K562 (cell line): ENCODE data around the gene RDH5. TPM values are rescaled to one million over a fixed set of nuclear protein-coding genes. Genes with fewer than 3 reads are reported as not detected.

Experiments
- ATAC-seq: fragments of 200-7000 bp; cut with Tn5 transposase; 3 replicates; pipeline ENCODE4 v1.9.1; 2020; ENCODE audit warnings: moderate library complexity
- BruUV-seq: library from RNA; stranded (reverse); fragments of 400-500 nt; replicated peaks from 2 replicates; lab custom pipeline; 2021; lab: Mats Ljungman, UMichigan
- CTCF ChIA-PET: fragments of 300-600 bp; formaldehyde crosslinking; extraction: SDS; loops from one replicate; lab custom pipeline; 2021; ENCODE audit warnings: low intra/inter-chr PET ratio; lab: Yijun Ruan, JAX
- POLR2A ChIA-PET: fragments of 300-600, 350-650 bp; sonication (Branson Sonifier 250); formaldehyde crosslinking; extraction: SDS; loops from one replicate; lab custom pipeline; 2021; ENCODE audit warnings: antibody characterized with exemption, inconsistent platforms; lab: Yijun Ruan, JAX
- DNase-seq, 4 experiments: peaks; one replicate each; pipeline versions ENCODE4 v3.0.0 to v3.0.0-alpha.2; 2011 to 2018; ENCODE audit warnings: low spot score in 3 of 4, mixed read lengths in 3 of 4; ENCODE audit errors: extremely low read depth in 1 of 4
- FAIRE-seq: peaks from 2 replicates; lab custom pipeline; 2011; peaks lifted over from hg19 to GRCh38; lab: Jason Lieb, UNC
- H2AFZ ChIP-seq: 2 replicates; pipeline ENCODE4 v1.6.0; 2011; ENCODE audit warnings: low read depth, low read length, control low read depth, inconsistent platforms
- H3K27ac ChIP-seq: fragments of 200-600 bp; 3 replicates; pipeline ENCODE4 v1.8.0; 2011; ENCODE audit warnings: low read depth, mild to moderate bottlenecking, control low read depth, inconsistent platforms, low read length, moderate library complexity, mixed read lengths; ENCODE audit errors: extremely low read depth
- H3K27me3 ChIP-seq, 2 experiments: fragments of 300-600 bp in 1 of 2; 2 replicates in 1 of 2; 3 replicates in 1 of 2; pipeline versions ENCODE4 v1.6.0 to v1.8.0; 2011; ENCODE audit warnings: inconsistent platforms in 2 of 2, low read length in 2 of 2, mild to moderate bottlenecking in 1 of 2, mixed read lengths in 1 of 2, moderate library complexity in 1 of 2; ENCODE audit not compliant: control insufficient read depth in 2 of 2, insufficient read depth in 2 of 2
- H3K36me3 ChIP-seq: fragments of 300-600 bp; 3 replicates; pipeline ENCODE4 v1.8.0; 2011; ENCODE audit warnings: mild to moderate bottlenecking, low read length, inconsistent platforms; ENCODE audit not compliant: control insufficient read depth, insufficient read depth
- H3K4me1 ChIP-seq, 2 experiments: fragments of 200-600 bp in 1 of 2; replicated peaks in 1 of 2; 2 replicates in 1 of 2; 3 replicates in 1 of 2; pipeline versions ENCODE4 v1.5.1 to v1.8.0; 2011; ENCODE audit warnings: inconsistent platforms in 2 of 2, low read length in 2 of 2, mild to moderate bottlenecking in 1 of 2, mixed read lengths in 1 of 2, moderate library complexity in 1 of 2; ENCODE audit not compliant: control insufficient read depth in 2 of 2, insufficient read depth in 2 of 2
- H3K4me2 ChIP-seq: 2 replicates; pipeline ENCODE4 v1.6.1; 2011; ENCODE audit warnings: low read length, control low read depth, inconsistent platforms, mixed read lengths; ENCODE audit not compliant: insufficient read depth
- H3K4me3 ChIP-seq: fragments of 200-600 bp; sonication (generic), shearing (Covaris generic); 2 replicates; pipeline ENCODE4 v1.5.1; 2016; ENCODE audit warnings: control low read depth, inconsistent platforms
- H3K79me2 ChIP-seq: fragments of 200-600 bp; 3 replicates; pipeline ENCODE4 v1.8.0; 2011; ENCODE audit warnings: low read length, inconsistent platforms; ENCODE audit not compliant: control insufficient read depth, insufficient read depth
- H3K9ac ChIP-seq, 2 experiments: 2 replicates each; pipeline versions ENCODE4 v1.6.0 to v1.6.1; 2011; ENCODE audit warnings: low read depth in 2 of 2, low read length in 2 of 2, control low read depth in 1 of 2, inconsistent platforms in 1 of 2, mild to moderate bottlenecking in 1 of 2, mixed read lengths in 1 of 2; ENCODE audit not compliant: insufficient read depth in 1 of 2
- H3K9me1 ChIP-seq: one replicate; pipeline ENCODE4 v1.6.0; 2011; ENCODE audit warnings: inconsistent platforms, mild to moderate bottlenecking, low read length, moderate library complexity; ENCODE audit not compliant: control insufficient read depth, insufficient read depth
- H3K9me3 ChIP-seq: replicated peaks from 2 replicates; pipeline ENCODE4 v1.5.1; 2011; ENCODE audit warnings: low read depth, low read length, inconsistent platforms; ENCODE audit not compliant: control insufficient read depth, insufficient read depth
- H4K20me1 ChIP-seq: replicated peaks from 2 replicates; pipeline ENCODE4 v1.6.1; 2011; ENCODE audit warnings: low read length, inconsistent platforms, mixed read lengths; ENCODE audit not compliant: control insufficient read depth, insufficient read depth
- CBX2 ChIP-seq: fragments of 200-600 bp; sonication (generic); IDR thresholded peaks from one replicate; pipeline ENCODE4 v1.6.1; 2012; ENCODE audit warnings: mild to moderate bottlenecking, low read length, inconsistent platforms; ENCODE audit not compliant: insufficient read depth, poor library complexity, severe bottlenecking
- KDM2B ChIP-seq: fragments of 250-450 bp; sonication (Bioruptor Pico); IDR thresholded peaks from 2 replicates; pipeline ENCODE4 v1.8.0; 2021; ENCODE audit warnings: mild to moderate bottlenecking, moderate library complexity
- RBFOX2 ChIP-seq: fragments of 200-400 bp; formaldehyde crosslinking; IDR thresholded peaks from 2 replicates; pipeline ENCODE4 v1.6.1; 2017; ENCODE audit warnings: low read depth, mild to moderate bottlenecking, low read length, moderate library complexity
- RBM39 ChIP-seq: fragments of 200-400 bp; formaldehyde crosslinking; optimal IDR thresholded peaks from 2 replicates; pipeline ENCODE3; 2018; ENCODE audit warnings: low read depth, low read length
- WGBS: fragments of 100-300 bp; shearing (Covaris generic); methylation state at CpG from one replicate; pipeline ENCODE4 v1.1.6; 2016; ENCODE audit warnings: low coverage, mixed read lengths; ENCODE audit not compliant: insufficient coverage; ENCODE audit errors: missing lambda C conversion rate; 5-methylcytosine and 5-hydroxymethylcytosine counted together
- in situ Hi-C: fragments of 300-500 bp; cut with MboI; formaldehyde crosslinking; loops from 4 replicates; pipeline ENCODE4 v1.15.0; 2018; ENCODE audit warnings: inconsistent platforms, mixed read lengths
- intact Hi-C: fragments of 100-400 bp; cut with micrococcal nuclease; formaldehyde crosslinking; loops from 2 replicates; pipeline ENCODE4 v1.14.2; 2022
- polyA plus RNA-seq, 8 experiments: library from polyadenylated mRNA; depleted of rRNA in 4 of 8; stranded (reverse) in 5 of 8; unstranded in 3 of 8; fragments of >200 nt; fragmentation: Nextera tagmentation in 2 of 8; fragmentation: Illumina TruSeq in 1 of 8; extraction: Ambion mirVana in 2 of 8; extraction: Trizol in 1 of 8; gene quantifications; 2 replicates each; pipeline versions ENCODE4 v1.2.1 to v1.2.3, GENCODE V29; 2011 to 2014; ENCODE audit warnings: inconsistent platforms in 1 of 8, missing spikeins in 1 of 8
- total RNA-seq, 7 experiments: library from RNA; depleted of rRNA in 6 of 7; stranded (reverse); fragments of >200 nt in 6 of 7; fragmentation: Illumina TruSeq in 2 of 7; extraction: Trizol in 2 of 7; gene quantifications; 2 replicates each; pipeline versions ENCODE4 v1.2.1 to v1.2.3, GENCODE V29; 2011 to 2021; ENCODE audit warnings: low replicate concordance in 1 of 7

The RDH5 gene
- total and polyA plus RNA-seq, 9 of the 15 experiments (the other 6 are each of a cell fraction or from before 2014, with no cell fraction given), result 0.28 to 2.0 (median 1.1) TPM; not detected in 1

- in situ Hi-C loops, result no loop called here
- peaks cover 34 to 49% of the 10 kb centered on the region in 2 experiments for H3K27me3 ChIP-seq
- no peaks in the 10 kb centered on the region for H3K9me1 ChIP-seq
- ChIA-PET CTCF (interaction anchor here (0.6 kb wide), 1 partner anchor 543 kb away, joined by 3 read pairs; no protein-coding TSS in a partner anchor), POLR2A (interaction anchor here (0.6 to 1.0 kb wide), 2 partner anchors 10 to 115 kb away, joined by 4 to 6 read pairs; no protein-coding TSS in a partner anchor)
- no TSS peak for BruUV-seq
- no peak for ATAC-seq
- no peak overlapping the region for H3K4me3 ChIP-seq
- no peaks in the 10 kb centered on the region for H3K79me2 ChIP-seq
- no peak for FAIRE-seq
- H3K9me3 ChIP-seq, result no peaks in the 10 kb centered on the region
- TF ChIP-seq CBX2, result no peak
- no peak for TF ChIP-seq KDM2B
- TF ChIP-seq RBFOX2, result no peak
- TF ChIP-seq RBM39, result no peak
- no peak overlapping the region for H3K4me2 ChIP-seq
- DNase-seq, result no peak
- H4K20me1 ChIP-seq, result no peaks in the 10 kb centered on the region; the same call in 1 of the 2 replicates
- no peak overlapping the region for H2AFZ ChIP-seq
- H3K4me1 ChIP-seq, result no peaks in the 10 kb centered on the region
- no peaks in the 10 kb centered on the region for H3K36me3 ChIP-seq
- no peak overlapping the region for H3K9ac ChIP-seq
- intact Hi-C loops, result no loop called here
- no peak overlapping the region for H3K27ac ChIP-seq
- WGBS, result 16% methylated on average over 15 of the region's 16 CpGs
These were observed 31.2 kb upstream of the RDH5 start for GRCh38 chr12:55688716-55689655.
